Gastrocnemius medialis (tissue), 4 donors: ENCODE data around the gene CMAS. TPM values are rescaled to one million over a fixed set of nuclear protein-coding genes. Genes with fewer than 3 reads are reported as not detected.

Source experiments
- ATAC-seq, 2 donors: fragments of 150-250 bp; one replicate each; pipeline ENCODE4 v1.9.1; 2016
- DNase-seq, 2 donors: peaks; one replicate each; pipeline ENCODE4 v3.0.0-alpha.2; 2019
- H3K27ac ChIP-seq, 4 donors: fragments of 200-600 bp; sonication (generic); 1 replicate in 1 of 4; 2 replicates in 3 of 4; pipeline ENCODE4 v1.5.1; 2016 to 2018; ENCODE audit warnings: mild to moderate bottlenecking in 2 of 4, moderate library complexity in 1 of 4
- H3K27me3 ChIP-seq, 3 donors: fragments of 200-600 bp; sonication (generic) in 2 of 3; 1 replicate in 1 of 3; 2 replicates in 2 of 3; pipeline versions ENCODE4 v1.5.1 to v1.6.0; 2016 to 2019; ENCODE audit warnings: mild to moderate bottlenecking in 1 of 3, moderate library complexity in 1 of 3
- H3K36me3 ChIP-seq, 2 donors: fragments of 200-600 bp; sonication (generic) in 1 of 2; one replicate each; pipeline ENCODE4 v1.5.1; 2017 to 2018
- H3K4me1 ChIP-seq, 2 donors: fragments of 200-600 bp; sonication (generic) in 1 of 2; one replicate each; pipeline ENCODE4 v1.5.1; 2016 to 2017; ENCODE audit warnings: mild to moderate bottlenecking in 2 of 2
- H3K4me3 ChIP-seq, 4 donors: fragments of 200-600 bp; sonication (generic) in 3 of 4; 1 replicate in 1 of 4; 2 replicates in 3 of 4; pipeline ENCODE4 v1.5.1; 2016 to 2019; ENCODE audit warnings: mild to moderate bottlenecking in 2 of 4
- H3K9me3 ChIP-seq, 3 donors: fragments of 200-600 bp; sonication (generic) in 2 of 3; 1 replicate in 1 of 3; 2 replicates in 2 of 3; pipeline ENCODE4 v1.5.1; 2016 to 2019
- CTCF ChIP-seq, 5 experiments: fragments of 450-650 bp in 3 of 5; fragments of 200-600 bp in 2 of 5; sonication (generic) in 2 of 5; IDR thresholded peaks in 4 of 5; conservative IDR thresholded peaks in 1 of 5; 1 replicate in 4 of 5; 2 replicates in 1 of 5; pipeline ENCODE4 v1.5.1; 2016 to 2019; ENCODE audit warnings: antibody characterized with exemption in 5 of 5, mild to moderate bottlenecking in 3 of 5, moderate library complexity in 3 of 5
- POLR2A ChIP-seq, 2 donors: fragments of 450-650 bp; IDR thresholded peaks; one replicate each; pipeline ENCODE4 v1.6.1; 2017; ENCODE audit warnings: antibody characterized with exemption in 2 of 2, mild to moderate bottlenecking in 2 of 2, moderate library complexity in 2 of 2
- in situ Hi-C, 4 donors: fragments of 200-750 bp; cut with MboI; loops; one replicate each; pipeline versions ENCODE4 v1.15.0 to v1.8.0; 2017; ENCODE audit warnings: low sequenced_read_pairs in 4 of 4
- intact Hi-C: fragments of 100-400 bp; cut with DNase I; formaldehyde crosslinking; loops from one replicate; pipeline ENCODE4 v1.15.1; 2023; ENCODE audit warnings: low total_unique reads
- total RNA-seq, 4 donors: library from RNA; depleted of rRNA; stranded (reverse); fragments of >200 nt; gene quantifications; one replicate each; pipeline versions ENCODE4 v1.1.0 to v1.2.3, GENCODE V29; 2016

CMAS gene
- total RNA-seq, 4 donors from 2014 or later, result 28.2 to 33.4 (median 29.8) TPM

- DNase-seq (no peak), ATAC-seq (no peak)
- in situ Hi-C loops, result no loop called here
- H3K36me3 ChIP-seq, result no peaks in the 10 kb centered on the region
- no peak overlapping the region for H3K27ac ChIP-seq
- no peaks in the 10 kb centered on the region for H3K4me1 ChIP-seq
- H3K4me3 ChIP-seq, result no peak overlapping the region
- intact Hi-C loops, result no loop called here
- TF ChIP-seq CTCF (IDR thresholded peaks at IDR 0.05 in 4 of 5, conservative IDR thresholded peaks at IDR 0.05 in 1 of 5) (no peak), POLR2A (IDR thresholded peaks at IDR 0.05) (no peak)
- no peaks in the 10 kb centered on the region for H3K9me3 ChIP-seq
- no peaks in the 10 kb centered on the region for H3K27me3 ChIP-seq
Measured at GRCh38 chr12:22034709-22035506, 11.1 kb upstream of the CMAS start.

- no peaks in the 10 kb centered on the region for H3K4me1 ChIP-seq
- TF ChIP-seq POLR2A (IDR thresholded peaks at IDR 0.05) (no peak), CTCF (IDR thresholded peaks at IDR 0.05 in 4 of 5, conservative IDR thresholded peaks at IDR 0.05 in 1 of 5) (no peak)
- DNase-seq (no peak), ATAC-seq (no peak)
- in situ Hi-C loops, result no loop called here
- intact Hi-C loops, result no loop called here
- no peak overlapping the region for H3K27ac ChIP-seq
- no peaks in the 10 kb centered on the region for H3K27me3 ChIP-seq
- H3K9me3 ChIP-seq, result no peaks in the 10 kb centered on the region
- H3K4me3 ChIP-seq, result no peak overlapping the region
- no peaks in the 10 kb centered on the region for H3K36me3 ChIP-seq
Measured at GRCh38 chr12:22037947-22038346, 8.1 kb upstream of the CMAS start.

GRCh38 chr12:22038734-22039133, 7.3 kb upstream of the CMAS start:
- H3K36me3 ChIP-seq, result no peaks in the 10 kb centered on the region
- H3K4me1 ChIP-seq, result no peaks in the 10 kb centered on the region
- no peak overlapping the region for H3K27ac ChIP-seq
- no peak for DNase-seq
- intact Hi-C loops, result no loop called here
- no peak overlapping the region for H3K4me3 ChIP-seq
- in situ Hi-C loops, result no loop called here
- no peaks in the 10 kb centered on the region for H3K27me3 ChIP-seq
- H3K9me3 ChIP-seq, result no peaks in the 10 kb centered on the region
- TF ChIP-seq CTCF (IDR thresholded peaks at IDR 0.05 in 4 of 5, conservative IDR thresholded peaks at IDR 0.05 in 1 of 5) (no peak), POLR2A (IDR thresholded peaks at IDR 0.05) (no peak)
- no peak for ATAC-seq

- H3K4me3 ChIP-seq, result no peak overlapping the region
- in situ Hi-C loops (no loop called here), intact Hi-C loops (no loop called here)
- H3K36me3 ChIP-seq, result no peaks in the 10 kb centered on the region
- no peak for ATAC-seq
- H3K4me1 ChIP-seq, result no peaks in the 10 kb centered on the region
- DNase-seq, result no peak
- no peak for TF ChIP-seq POLR2A (IDR thresholded peaks at IDR 0.05)
- TF ChIP-seq CTCF (IDR thresholded peaks at IDR 0.05 in 4 of 5, conservative IDR thresholded peaks at IDR 0.05 in 1 of 5), result no peak
- no peaks in the 10 kb centered on the region for H3K9me3 ChIP-seq
- H3K27ac ChIP-seq, result no peak overlapping the region
- no peaks in the 10 kb centered on the region for H3K27me3 ChIP-seq
Measured at GRCh38 chr12:22039361-22039760, 6.7 kb upstream of the CMAS start.
